ENCODE results near the gene IL15RA. TPM values are rescaled to one million over a fixed set of nuclear protein-coding genes. Genes with fewer than 3 reads are reported as not detected.

The IL15RA gene
- total and polyA plus RNA-seq, 2 of the 8 experiments (the other 6 are each of a cell fraction or from before 2014, with no cell fraction given) = 1.3 to 1.4 TPM

DNA sequence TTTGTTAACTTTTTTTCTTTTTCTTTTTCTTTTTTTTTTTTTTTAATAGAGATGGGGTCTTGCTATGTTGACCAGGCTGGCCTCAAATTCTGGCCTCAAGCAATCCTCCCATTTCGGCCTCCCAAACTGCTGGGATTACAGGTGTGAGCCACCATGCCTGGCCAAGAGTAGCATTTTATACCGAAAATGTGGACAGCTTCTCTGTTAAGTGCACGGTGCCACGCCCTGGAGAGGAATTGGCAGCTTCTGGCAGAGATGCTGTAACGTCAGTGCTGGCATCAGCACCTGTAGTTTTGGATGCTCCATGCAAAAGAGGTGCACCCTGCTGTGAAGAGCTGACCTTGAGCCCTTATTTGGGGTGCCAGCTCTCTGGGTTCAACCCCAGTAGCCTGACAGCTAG lies 18.2 kb downstream of the IL15RA start:
- no peaks in the 10 kb centered on the region for H3K79me1 ChIP-seq (ENCODE audit: low read depth, low read length)
- no peak for DNase-seq (ENCODE audit: low read depth in 1 of 2, low spot score in 2 of 2)
- POLR2A ChIA-PET (ENCODE audit: partially characterized antibody) = no interaction called here
- no peak overlapping the region for H3K18ac ChIP-seq (ENCODE audit: extremely low read depth, low read length)
- no peaks in the 10 kb centered on the region for H3K9me3 ChIP-seq (ENCODE audit: insufficient read depth in 2 of 2, low read depth in 1 of 2, low read length in 1 of 2)
- no peak overlapping the region for H3K4me2 ChIP-seq (ENCODE audit: insufficient read depth in 1 of 2, low read depth in 2 of 2, low read length in 2 of 2)
- WGBS, 2 experiments (ENCODE audit: extremely low coverage in 1 of 2, insufficient coverage in 1 of 2, insufficient read length in 1 of 2, insufficient replicate concordance in 2 of 2, low coverage in 1 of 2, low lambda C conversion rate in 2 of 2, missing lambda C conversion rate in 1 of 2) = 94% methylated on average over 5 of the region's 5 CpGs; no CpG with 5 or more reads in 1 of the 2 experiments
- H2BK5ac ChIP-seq (ENCODE audit: low read depth, low read length) = no peak overlapping the region
- H3K27me3 ChIP-seq (replicated peaks in 1 of 4; ENCODE audit: control insufficient read depth in 3 of 4, extremely low read depth in 1 of 4, insufficient read depth in 3 of 4, low read length in 3 of 4) = 0 out of 7 replicates have a peak, but pooled peaks cover 0 to 2% (median 0%) of the 10 kb centered on the region in 4 experiments
- H3K79me2 ChIP-seq (ENCODE audit: control insufficient read depth in 1 of 2, insufficient read depth in 2 of 2, low read length in 2 of 2) = no peaks in the 10 kb centered on the region
- CTCF ChIA-PET (ENCODE audit: partially characterized antibody) = interaction anchor here (1.1 kb wide), 1 partner anchor 77 kb away, joined by 3 read pairs; no protein-coding TSS in a partner anchor
- H2BK12ac ChIP-seq (ENCODE audit: low read depth, low read length) = no peak overlapping the region; the same call in 1 of the 2 replicates
- no peak overlapping the region for H2AFZ ChIP-seq (ENCODE audit: low read length)
- no peaks in the 10 kb centered on the region for H3K23me2 ChIP-seq (ENCODE audit: low read depth, low read length)
- no peaks in the 10 kb centered on the region for H4K20me1 ChIP-seq (replicated peaks in 1 of 2; ENCODE audit: control insufficient read depth in 1 of 2, insufficient read depth in 2 of 2, low read length in 2 of 2)
- H2BK120ac ChIP-seq (replicated peaks; ENCODE audit: low read depth, low read length) = no peak overlapping the region
- H3K4ac ChIP-seq (replicated peaks; ENCODE audit: insufficient read length, low read depth, low read length) = no peak overlapping the region
- TF ChIP-seq CTBP2 (IDR thresholded peaks at IDR 0.05; ENCODE audit: borderline replicate concordance, insufficient read depth, insufficient read length, low read length) = no peak
- TF ChIP-seq KDM4A (IDR thresholded peaks at IDR 0.05; ENCODE audit: low read depth, low read length, severe bottlenecking) = no peak
- TF ChIP-seq, protein P1, sequence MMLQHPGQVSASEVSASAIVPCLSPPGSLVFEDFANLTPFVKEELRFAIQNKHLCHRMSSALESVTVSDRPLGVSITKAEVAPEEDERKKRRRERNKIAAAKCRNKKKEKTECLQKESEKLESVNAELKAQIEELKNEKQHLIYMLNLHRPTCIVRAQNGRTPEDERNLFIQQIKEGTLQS (IDR thresholded peaks at IDR 0.05; ENCODE audit: insufficient read depth, low read depth, low read length) = no peak
- TF ChIP-seq SP1 (IDR thresholded peaks at IDR 0.05; ENCODE audit: low read depth, low read length) = no peak
- H4K91ac ChIP-seq (replicated peaks; ENCODE audit: insufficient read length, low read length) = no peak overlapping the region
- H3K27ac ChIP-seq (ENCODE audit: low read depth, low read length) = no peak overlapping the region
- H2AK5ac ChIP-seq (ENCODE audit: low read depth, low read length) = no peak overlapping the region
- H3K23ac ChIP-seq (ENCODE audit: insufficient read length) = no peak overlapping the region
- no peak overlapping the region for H4K5ac ChIP-seq (ENCODE audit: insufficient read length, low read depth, low read length)
- no peak overlapping the region for H3K4me3 ChIP-seq (ENCODE audit: extremely low read depth in 1 of 4, insufficient read depth in 2 of 4, low read depth in 3 of 4, low read length in 4 of 4)
- no peak overlapping the region for H3K14ac ChIP-seq (ENCODE audit: insufficient read length)
- 0 out of 2 replicates have a peak overlapping the region, but pooled peaks have one; percentile 2 for H4K8ac ChIP-seq (ENCODE audit: extremely low read depth, insufficient read depth, low read length)
- no peak overlapping the region for H2BK20ac ChIP-seq (ENCODE audit: low read length)
- no peaks in the 10 kb centered on the region for H3K36me3 ChIP-seq (ENCODE audit: control insufficient read depth in 2 of 4, insufficient read depth in 4 of 4, low read length in 3 of 4)
- no peak overlapping the region for H3K56ac ChIP-seq (replicated peaks; ENCODE audit: insufficient read length, low read depth, low read length)
- no peaks in the 10 kb centered on the region for H3K4me1 ChIP-seq (replicated peaks in 1 of 4; ENCODE audit: control insufficient read depth in 3 of 4, insufficient read depth in 4 of 4, low read length in 3 of 4)
- H3K9ac ChIP-seq (replicated peaks in 1 of 4; ENCODE audit: extremely low read depth in 1 of 4, low read depth in 3 of 4, low read length in 3 of 4) = no peak overlapping the region
- no peak for FAIRE-seq
- H2BK15ac ChIP-seq (ENCODE audit: low read length) = no peak overlapping the region
